ENCODE results near the gene SLC3A2.
"Not testable (repeated sequence)": the region's sequence is repeated elsewhere in the genome, so short reads cannot be mapped to it uniquely, and the experiment has no call there.

SLC3A2 gene

DNA sequence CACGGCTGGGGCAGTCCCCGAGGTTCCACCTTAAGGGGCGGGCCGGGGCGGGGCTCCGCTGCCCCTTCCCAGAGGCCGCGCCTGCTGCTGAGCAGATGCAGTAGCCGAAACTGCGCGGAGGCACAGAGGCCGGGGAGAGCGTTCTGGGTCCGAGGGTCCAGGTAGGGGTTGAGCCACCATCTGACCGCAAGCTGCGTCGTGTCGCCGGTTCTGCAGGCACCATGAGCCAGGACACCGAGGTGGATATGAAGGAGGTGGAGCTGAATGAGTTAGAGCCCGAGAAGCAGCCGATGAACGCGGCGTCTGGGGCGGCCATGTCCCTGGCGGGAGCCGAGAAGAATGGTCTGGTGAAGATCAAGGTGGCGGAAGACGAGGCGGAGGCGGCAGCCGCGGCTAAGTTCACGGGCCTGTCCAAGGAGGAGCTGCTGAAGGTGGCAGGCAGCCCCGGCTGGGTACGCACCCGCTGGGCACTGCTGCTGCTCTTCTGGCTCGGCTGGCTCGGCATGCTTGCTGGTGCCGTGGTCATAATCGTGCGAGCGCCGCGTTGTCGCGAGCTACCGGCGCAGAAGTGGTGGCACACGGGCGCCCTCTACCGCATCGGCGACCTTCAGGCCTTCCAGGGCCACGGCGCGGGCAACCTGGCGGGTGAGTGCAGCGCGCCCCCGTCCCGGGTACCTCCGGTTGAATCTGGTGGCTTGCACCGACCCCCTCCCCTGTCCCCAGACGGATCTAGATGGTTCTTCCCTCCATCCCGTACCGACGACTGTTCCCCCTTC lies at the start of gene SLC3A2:
Gene SLC3A2, plus strand, starts transcription at position 94 of the 776 bp plus-strand sequence. Its CDS starts 128 bp downstream, at position 222.
- no peak for FAIRE-seq

DNA sequence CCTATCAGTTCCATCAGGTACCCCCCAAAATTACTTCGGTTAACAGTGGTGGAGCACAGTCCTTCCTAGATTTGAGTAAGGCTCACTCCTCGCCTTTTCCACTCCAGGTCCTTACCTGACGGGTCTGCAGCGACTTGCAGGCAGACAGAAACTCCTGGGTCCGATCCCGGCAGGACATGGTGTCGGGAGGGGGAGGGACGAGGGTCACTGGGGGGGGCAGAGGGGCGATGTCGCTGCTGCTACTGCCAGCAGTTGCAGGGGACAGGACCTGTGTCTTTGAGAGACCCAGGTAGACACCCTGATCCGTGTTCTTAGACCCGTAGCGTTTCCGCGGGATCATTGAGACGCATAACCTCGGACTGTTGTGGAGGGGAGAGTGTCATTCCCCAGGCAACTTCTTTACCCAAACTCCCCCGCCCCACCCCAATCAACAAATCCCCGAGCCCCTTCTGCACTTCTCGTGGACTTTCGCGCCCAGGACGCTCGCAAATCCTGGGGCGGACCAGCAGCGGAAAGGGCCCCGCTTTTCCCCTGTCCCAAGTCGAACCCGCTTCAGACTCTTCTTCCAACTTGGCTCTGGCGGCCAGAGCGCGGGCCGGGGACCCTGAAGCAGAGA lies 49.7 kb upstream of the SLC3A2 start:
- FAIRE-seq = no peak

DNA sequence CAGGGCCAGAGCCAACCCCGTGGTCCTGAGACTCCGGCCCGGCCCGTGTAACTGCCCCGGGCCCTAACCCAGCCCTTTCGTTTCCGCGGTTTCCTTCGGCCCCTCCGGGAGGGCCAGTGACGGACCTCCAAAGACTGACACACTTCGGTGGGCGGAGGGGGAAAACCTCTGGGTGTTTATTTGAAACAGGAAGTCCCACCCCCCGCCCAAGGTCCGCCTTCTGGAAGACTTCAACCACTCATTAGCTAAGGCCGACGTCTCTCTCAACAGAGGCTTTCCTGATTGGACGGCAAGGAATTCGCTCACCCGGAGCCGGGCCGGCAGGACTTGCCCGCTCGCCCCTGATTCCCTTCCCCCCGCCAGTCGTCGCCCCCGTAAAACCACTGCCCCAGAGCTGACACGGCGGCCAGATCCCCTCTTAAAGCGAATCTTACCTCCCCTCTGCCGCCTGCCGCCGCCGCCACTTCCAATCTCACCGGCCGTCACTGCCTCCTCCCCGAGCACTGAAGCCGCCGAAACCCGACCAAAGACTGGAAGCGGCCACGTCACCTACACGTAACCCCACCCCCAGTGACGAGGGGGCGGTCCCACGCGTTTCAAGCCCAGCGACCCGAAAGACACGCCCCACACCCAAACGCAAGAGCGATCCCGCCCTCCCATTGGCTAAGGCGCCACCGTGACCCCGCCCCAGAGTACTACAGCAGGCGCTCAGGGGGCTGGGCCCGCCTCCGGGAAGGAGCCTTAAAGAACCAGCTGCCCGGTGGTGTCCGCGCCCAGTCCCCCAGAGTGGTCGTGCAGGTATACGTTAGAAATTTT lies 49.0 kb upstream of the SLC3A2 start, which contains the start of gene STX5:
Gene STX5, minus strand, starts transcription at position 532 of the 816 bp plus-strand sequence. CDS start 808 bp downstream, outside the sequence.
- FAIRE-seq = peak; percentile 91

DNA sequence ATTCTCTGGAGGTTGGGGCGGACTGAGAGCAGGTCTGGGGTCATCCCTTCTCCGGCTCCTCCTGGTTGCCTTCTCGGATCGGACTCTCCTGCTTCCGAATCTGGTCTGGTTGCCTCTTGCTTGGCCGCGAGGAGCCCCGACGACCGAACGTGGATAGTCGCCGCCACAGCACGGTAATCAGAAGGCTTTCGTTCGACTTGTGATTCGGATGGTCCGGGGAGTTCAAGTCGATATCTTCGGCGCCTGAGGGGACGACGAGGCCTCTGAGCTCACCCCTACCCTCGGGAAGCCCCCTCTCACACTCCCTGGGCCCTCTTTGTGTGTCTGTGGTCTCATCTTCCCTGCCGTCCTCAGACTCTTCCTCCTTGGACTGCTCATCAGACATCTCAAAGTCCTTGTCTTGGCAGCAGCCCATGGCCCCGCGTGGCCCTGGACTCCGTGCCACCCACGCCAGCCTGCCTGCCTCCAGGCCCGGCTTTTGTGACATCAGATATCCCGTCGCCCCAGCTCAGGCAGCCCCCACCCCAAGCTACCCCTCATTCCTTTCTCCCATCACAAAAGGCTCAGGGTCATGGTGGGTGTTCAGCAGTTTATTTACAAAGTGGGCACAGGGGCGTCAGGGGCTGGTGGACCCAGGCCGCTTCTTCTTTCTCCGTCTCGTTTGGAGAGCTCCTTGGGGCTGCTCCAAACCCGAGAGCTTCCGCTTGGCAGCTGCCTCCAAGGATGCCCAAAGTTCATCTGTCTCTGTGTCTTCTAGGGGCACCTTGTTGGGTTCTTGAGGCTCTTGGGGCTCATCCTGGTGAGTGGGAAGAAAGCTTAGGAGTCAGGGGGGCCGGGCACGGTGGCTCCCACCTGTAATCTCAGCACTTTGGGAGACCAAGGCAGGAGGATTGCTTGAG lies 48.1 kb upstream of the SLC3A2 start, which contains the start of gene TEX54:
Gene TEX54, minus strand, starts transcription at position 506 of the 899 bp plus-strand sequence.
- FAIRE-seq = no peak

DNA sequence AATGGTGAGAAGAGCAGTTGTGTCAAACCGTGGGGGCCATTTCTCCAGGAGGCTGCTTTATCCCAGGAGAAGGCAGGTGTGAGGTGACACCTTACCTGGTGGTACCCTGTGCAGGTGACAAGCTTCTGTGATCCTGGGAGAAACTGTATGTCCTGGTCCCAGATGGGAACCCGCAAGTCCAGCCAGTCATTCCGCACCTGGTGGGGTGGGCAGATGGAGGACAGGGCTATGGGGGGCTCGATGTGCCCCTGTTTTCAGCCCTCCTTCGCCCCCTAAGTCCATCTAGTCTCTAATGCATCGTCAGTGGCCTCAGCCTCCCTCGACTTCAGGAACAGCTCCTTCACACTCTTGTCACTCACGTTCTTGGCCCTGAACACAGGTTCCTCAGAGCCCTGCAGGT lies 45.4 kb upstream of the SLC3A2 start:
- no peak for FAIRE-seq

DNA sequence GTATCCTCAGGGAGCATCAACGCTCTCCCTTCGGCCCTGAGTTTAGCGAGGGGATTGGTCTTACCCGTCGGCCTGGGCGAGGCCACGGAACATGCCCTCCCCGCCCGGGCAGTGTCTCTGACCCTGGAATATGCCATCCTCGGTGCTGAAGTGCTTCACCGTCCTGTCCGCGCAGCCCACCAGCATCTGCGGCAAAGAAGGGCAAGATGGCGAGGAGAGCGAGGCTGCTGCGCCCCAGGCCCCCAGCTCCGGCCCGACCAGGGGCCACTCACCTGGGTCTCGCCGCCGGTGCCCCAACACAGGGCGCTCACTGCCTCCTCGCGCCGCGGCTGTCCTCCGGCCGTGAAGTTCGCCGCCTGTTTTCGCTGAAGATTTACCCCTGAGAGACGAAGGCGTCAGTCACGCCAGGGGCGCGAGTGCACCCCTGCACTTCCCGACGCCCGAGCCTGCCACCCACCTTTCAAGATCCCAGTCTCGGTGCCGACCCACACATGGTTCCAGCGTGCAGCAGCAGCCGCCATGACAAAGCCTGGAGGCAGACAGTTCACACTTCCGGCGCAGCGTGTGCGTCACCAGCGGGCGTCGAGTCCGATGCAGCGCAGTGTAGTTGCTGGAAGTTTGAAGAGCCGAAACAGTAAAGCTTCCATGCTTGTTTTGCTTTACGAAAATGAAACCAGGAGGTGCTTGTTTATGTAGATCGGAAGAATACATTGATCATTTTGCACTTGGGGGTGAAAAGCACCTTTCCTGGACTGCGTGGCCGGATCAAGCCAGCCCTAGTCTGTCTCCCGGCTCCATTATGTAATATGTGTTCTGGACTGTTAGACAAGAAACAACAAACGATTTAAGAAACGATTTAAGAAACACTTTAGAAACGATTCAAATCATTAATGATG lies 41.4 kb upstream of the SLC3A2 start, which contains the start of gene WDR74:
Gene WDR74, minus strand, starts transcription at position 541 of the 896 bp plus-strand sequence. Its CDS starts 20 bp downstream, at position 521.
- FAIRE-seq = no peak

DNA sequence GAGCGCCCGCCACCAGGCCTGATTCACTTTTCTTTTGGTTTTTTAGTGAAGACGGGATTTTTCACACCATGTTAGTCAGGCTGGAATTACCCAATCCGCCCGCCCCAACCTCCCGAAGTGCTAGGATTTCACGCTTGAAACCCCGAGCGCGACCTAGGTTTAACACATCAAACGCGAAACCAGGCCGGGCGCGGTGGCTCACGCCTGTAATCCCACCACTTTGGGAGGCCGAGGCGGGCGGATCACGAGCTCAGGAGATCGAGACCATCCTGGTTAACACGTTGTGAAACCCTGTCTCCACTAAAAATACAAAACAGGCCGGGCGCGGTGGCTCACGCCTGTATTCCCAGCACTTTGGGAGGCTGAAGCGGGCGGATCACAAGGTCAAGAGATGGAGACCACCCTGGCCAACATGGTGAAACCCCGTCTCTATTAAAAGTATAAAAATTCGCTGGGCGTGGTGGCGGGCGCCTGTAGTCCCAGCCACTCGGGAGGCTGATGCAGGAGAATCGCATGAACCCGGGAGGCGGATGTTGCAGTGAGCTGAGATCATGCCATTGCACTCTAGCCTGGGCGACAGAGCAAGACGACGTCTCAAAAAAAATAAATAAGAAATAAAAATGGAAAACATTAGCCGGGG lies 39.9 kb upstream of the SLC3A2 start:
- FAIRE-seq = not testable (repeated sequence)

DNA sequence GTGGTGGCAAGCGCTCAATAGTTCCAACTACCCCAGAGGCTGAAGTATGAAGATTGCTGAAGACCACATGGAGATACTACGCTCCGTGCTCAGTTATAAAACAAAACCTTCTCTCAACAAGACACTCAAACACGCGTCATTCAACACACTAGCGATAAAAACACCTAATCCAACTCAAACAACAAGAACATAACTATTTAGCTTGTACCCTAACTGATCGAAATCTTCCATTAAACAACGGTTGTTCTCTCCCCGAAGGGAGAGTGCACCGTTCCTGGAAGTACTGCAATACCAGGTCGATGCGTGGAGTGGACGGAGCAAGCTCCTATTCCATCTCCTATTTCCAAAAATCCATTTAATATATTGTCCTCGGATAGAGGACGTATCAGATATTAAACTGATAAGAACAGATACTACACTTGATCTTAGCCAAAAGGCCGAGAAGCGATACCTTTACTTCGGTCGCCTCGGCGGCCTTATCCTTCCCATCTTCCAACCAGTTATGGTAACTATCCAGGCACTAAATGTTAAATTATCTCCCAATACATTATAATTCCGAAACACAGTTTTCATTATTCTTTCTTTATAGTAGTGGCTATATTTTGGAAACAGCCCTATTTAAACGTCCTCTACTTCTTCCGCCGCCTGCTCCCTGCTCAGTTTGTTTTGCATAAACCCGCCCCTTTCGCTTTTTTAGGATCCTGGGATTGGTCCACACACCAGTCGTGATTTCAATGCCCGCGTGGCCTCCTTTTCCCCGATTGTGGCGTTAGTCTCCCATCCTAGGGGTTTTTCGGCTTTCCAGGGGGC lies 39.1 kb upstream of the SLC3A2 start:
- FAIRE-seq = peak; percentile 97

DNA sequence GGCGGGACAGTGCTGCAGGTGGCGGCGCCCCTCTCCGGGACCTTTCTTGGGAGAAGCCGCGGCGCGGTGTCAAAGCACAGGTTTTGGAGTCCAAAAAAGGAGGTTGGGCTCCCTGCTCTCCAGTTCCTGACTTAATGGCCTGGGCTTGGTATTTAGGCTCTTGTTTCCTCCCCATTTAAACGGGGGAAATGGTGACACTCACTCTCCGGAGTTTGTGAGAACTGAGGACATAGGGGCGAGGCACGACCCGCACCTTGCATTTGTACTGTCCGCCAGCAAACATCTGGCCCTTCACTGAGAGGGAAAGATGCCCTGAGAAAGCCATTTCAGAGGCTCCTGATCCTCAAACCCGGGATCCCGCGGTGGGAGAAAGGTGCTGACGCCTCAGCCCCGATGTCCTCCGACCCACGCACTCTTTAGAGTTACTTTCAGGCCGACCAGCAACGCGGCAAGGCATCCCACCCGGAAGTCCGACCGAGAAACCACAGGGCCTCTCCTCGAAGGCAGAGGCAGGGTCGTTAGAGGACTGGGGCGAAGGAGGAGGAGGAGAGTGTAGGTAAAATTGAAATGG lies 38.4 kb upstream of the SLC3A2 start:
- no peak for FAIRE-seq

DNA sequence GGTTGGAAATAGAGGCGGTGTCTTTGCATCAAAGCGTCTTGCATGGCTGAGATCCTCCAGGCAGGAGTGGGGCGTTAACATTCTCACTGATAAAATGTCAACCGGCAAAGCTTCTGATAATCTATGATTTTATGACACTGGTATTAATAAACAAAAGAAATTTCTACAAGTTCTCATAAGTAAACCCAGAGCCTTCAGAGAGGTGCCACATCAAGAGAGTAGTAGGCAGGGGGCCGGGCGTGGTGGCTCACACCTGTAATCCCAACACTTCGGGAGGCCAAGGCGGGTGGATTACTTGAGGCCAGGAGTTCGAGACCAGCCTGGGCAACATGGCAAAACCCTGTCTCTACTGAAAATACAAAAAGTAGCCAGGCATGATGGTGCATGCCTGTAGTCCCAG lies 37.8 kb upstream of the SLC3A2 start:
- not testable (repeated sequence) for FAIRE-seq

DNA sequence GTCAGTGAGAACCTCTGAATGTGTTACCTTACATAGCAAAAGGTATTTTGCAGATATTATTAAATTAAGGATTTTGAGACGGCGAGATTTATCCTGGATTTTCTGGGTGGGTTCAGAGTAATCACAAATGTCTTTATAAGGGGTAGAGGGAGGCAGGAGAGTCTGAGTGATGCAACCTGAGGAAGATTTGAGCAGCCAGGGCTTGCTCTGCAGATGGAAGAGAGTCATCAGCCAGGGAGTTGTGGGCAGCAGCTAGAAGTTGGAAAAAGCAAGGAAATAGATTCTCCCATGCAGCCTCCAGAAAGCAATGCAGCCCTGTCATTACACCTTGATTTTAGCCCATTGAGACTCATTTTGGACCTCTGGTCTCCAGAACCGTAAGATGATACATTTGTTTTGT lies 37.2 kb upstream of the SLC3A2 start:
- FAIRE-seq = no peak

DNA sequence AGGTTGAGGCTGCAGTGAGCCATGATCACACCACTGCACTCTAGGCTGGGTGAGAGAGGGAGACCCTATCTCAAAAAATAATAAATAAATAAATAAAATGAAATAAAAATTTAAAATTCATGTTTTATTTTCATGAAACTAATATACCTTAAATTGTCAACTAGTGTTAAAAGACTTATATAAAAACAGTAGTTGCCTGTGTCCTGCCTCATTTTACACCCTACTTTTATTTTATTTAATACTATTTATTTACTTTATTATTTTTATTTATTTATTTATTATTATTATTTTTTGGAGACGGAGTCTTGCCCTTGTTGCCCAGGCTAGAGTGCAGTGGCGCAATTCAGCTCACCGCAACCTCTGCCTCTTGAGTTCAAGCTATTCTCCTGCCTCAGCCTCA lies 36.5 kb upstream of the SLC3A2 start:
- no peak for FAIRE-seq

DNA sequence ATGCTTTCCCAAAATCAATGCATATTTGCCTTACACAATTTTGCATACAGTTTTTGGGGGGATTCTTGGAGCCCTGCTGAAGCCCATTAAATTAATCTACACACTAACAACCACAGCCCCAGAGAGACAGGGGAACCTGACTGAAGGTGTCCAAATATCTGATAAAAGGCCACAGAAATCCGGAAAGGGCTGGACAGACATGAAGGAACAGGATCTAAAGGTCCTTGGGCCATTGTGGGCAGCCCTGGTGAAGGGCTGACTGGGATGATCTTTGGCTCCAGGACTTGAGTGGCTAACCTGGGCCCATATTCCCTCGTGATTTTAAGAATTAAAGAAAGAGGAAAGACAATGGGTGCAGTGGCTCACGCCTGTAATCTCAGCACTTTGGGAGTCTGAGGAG lies 34.5 kb upstream of the SLC3A2 start:
- no peak for FAIRE-seq

DNA sequence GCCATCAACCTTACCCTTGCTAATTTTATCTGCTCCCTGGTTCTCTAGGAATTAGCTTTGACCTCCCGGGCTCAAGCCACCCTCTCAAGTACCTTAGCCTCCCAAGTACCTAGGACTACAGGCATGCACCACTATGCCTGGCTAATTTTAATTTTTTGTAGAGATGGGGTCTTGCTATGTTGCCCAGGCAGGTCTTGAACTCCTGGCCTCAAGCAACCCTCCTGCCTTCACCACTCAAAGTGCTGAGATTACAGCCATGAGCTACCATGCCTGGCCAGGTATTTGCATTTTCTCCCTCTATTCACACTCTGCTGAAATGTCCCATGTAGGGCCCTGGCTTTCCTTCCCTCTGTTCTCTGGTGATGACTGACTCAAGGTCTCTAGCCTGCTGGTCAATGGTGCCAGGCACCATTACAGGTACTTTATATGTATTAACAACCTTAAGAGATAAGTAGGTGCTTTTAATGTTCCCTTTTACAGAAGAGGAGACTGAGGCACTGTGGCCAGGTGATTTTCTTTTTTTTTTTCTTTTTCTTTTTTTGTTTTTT lies 32.9 kb upstream of the SLC3A2 start:
- FAIRE-seq = no peak

DNA sequence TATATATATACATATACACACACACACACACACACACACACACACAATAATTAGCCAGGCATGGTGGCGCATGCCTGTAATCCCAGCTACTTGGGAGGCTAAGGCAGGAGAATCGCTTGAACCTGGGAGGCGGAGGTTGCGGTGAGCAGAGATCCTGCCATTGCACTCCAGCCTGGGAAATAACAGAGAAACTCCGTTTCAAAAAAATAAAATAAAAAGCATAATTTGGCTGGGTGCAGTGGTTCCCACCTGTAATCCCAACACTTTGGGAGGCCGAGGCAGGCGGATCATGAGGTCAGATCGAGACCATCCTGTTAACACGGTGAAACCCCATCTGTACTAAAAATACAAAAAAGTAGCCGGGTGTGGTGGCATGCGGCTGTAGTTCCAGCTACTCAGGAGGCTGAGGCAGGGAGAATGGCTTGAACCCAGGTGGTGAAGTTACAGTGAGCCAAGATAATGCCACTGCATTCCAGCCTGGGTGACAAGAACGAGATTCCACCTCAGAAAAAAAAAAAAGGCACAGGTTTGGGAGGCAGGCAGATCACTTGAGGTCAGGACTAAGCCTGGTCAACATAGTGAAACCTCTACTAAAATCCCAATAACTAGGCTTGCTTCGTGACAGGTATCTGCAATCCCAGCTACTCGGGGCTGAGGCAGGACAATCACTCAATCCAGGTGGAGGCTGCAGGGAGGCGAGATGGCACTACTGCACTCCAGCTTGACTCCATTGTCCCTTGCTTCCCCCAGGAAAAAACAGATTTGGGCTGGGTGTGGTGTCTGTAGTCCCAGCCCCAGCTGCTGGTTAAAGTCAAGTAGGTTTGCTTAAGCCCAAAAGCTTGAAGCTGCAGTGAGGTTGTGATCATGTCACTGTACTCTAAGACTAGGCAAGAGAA lies 29.5 kb upstream of the SLC3A2 start:
- no peak for FAIRE-seq

DNA sequence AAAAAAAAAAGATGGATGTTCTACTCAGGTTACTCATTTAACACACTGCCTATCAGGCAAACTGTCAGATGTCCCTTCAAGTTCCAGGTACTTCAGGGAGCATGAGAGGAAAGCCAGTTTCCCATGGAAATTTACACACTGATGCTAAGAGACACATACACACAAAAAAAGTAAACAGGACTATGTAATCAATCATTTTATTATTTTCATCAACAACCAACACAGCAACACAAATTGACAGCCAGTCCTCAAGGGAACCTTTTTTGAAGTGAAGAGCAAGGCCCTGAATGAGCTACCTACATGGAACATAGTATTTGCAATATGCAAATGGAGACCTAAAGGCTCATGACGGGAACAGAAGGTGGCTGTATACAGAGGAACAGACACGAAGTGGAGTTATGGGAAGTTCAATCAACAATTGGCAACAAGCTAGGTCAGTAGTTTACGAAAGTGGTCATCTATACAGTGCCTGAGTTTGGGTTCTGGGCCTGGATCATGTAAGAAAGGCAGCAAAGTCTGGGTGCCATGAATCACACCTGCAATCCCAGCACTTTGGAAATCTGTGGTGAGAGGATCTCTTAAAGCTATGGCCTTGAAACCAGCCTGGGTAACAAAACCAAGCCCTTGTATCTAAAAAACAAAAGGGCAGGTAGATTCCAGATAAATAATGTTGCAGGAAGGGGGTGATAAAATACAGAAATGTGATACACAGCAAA lies 28.7 kb upstream of the SLC3A2 start:
- FAIRE-seq = no peak

DNA sequence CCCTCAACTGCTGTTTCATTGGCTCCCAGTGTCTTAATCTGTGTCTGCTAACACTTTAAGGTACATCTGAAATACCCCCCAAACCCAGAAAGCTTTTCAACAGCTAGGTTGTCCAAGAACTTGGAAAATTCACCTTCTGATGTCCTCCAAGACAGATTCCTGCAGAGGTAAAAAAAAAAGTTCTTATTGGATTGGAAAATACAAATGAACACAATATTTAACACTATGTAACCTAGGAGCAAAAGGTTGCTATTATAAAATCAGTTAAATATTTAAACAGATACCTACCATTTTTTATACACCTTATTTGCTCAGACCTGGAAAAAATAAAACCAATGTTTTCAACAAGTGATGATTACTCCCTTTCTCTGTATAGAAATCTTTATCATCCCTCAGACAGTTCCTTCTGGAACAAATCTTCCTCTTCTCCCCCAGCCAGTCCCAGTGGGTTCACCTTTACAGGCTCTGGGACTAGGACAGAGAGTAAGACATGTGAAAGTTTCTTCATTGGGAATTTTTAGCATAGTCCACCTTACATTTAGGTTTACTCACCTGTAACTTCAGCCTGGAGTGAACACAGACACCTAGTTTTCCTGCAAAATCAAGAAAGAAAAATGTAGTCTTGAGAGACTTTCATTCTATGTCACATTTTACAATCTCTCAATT lies 28.0 kb upstream of the SLC3A2 start:
- no peak for FAIRE-seq

All from A204.1 (cell line).